ENCODE data around the gene MYCN.

Gene MYCN

GRCh38 chr2:15971831-15972522 is 31.6 kb downstream of the MYCN start:
- TF ChIP-seq TAF1 (IDR thresholded peaks at IDR 0.05; ENCODE audit: low read depth) (no peak), TCF12 (IDR thresholded peaks at IDR 0.05; ENCODE audit: low read depth) (no peak), FOXM1 (IDR thresholded peaks at IDR 0.05; ENCODE audit: borderline replicate concordance, low read depth) (no peak), YY1 (IDR thresholded peaks at IDR 0.05; ENCODE audit: low read depth) (no peak), RAD21 (IDR thresholded peaks at IDR 0.05; ENCODE audit: low read depth) (no peak), TEAD4 (IDR thresholded peaks at IDR 0.05) (no peak), CEBPB (IDR thresholded peaks at IDR 0.05) (no peak), EP300 (IDR thresholded peaks at IDR 0.05; ENCODE audit: borderline replicate concordance) (no peak), NFIC (IDR thresholded peaks at IDR 0.05) (no peak), EGR1 (IDR thresholded peaks at IDR 0.05) (no peak)
- TF ChIP-seq, protein P1, sequence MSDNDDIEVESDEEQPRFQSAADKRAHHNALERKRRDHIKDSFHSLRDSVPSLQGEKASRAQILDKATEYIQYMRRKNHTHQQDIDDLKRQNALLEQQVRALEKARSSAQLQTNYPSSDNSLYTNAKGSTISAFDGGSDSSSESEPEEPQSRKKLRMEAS (IDR thresholded peaks at IDR 0.05), result no peak

DNA sequence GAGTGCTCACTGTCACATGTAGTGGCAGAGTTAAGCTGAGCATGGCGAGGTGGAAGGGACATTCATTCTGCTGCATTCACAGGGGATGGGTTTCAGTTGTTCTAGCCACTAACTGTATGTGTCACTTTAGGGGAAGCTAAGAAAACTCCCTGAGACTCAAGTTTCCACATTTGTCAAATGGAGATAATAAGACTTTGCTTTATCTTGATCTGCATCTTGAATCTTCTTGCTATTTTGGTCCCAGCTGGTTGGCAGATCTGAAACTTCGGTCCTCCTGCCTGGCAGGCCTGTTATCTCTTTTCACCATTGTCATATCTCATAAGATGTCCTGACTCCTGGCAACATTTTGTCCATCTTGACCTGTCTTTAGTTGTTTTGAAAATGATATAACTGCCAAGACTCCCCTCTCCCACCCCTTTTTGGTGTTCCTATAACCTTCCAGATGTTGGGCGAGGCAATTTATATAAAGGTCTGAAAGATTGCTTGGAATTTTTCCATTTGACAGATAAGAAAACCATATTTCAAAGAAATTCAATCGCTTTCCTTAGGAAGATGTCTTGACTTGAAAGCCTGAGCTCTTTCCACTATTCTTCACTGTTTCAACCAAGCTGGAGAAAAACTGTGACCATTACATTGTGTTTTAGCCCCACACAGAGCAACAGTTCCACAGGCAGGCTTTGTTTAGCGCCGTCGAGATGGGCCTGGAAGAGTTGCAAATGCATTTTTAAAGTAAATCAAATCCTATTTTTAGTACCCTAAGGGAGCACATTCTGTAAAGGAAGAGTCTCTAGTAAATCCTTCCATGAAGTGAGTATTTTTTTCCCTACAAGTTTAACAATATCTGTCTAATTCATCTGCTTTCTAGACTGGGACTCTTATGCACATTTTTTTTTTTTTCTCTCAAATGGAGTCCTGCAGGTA is 33.4 kb downstream of the MYCN start:
- TF ChIP-seq YY1 (IDR thresholded peaks at IDR 0.05; ENCODE audit: low read depth) (no peak), USF1 (IDR thresholded peaks at IDR 0.05) (no peak), RAD21 (IDR thresholded peaks at IDR 0.05; ENCODE audit: low read depth) (no peak), EP300 (IDR thresholded peaks at IDR 0.05; ENCODE audit: borderline replicate concordance) (no peak), TAF1 (IDR thresholded peaks at IDR 0.05; ENCODE audit: low read depth) (no peak), CREB1 (IDR thresholded peaks at IDR 0.05; ENCODE audit: low read depth) (no peak), REST (IDR thresholded peaks at IDR 0.05; ENCODE audit: low read depth) (no peak), EGR1 (IDR thresholded peaks at IDR 0.05) (no peak), ZBTB7A (IDR thresholded peaks at IDR 0.05; ENCODE audit: low read depth) (no peak), FOXM1 (IDR thresholded peaks at IDR 0.05; ENCODE audit: borderline replicate concordance, low read depth) (no peak), TCF12 (IDR thresholded peaks at IDR 0.05; ENCODE audit: low read depth) (no peak)
- TF ChIP-seq, protein P1 (IDR thresholded peaks at IDR 0.05), result no peak

- TF ChIP-seq USF1 (IDR thresholded peaks at IDR 0.05), result no peak
- TF ChIP-seq, protein P1 (IDR thresholded peaks at IDR 0.05), result no peak
- TF ChIP-seq TEAD4 (IDR thresholded peaks at IDR 0.05), result no peak
- no peak for TF ChIP-seq CEBPB (IDR thresholded peaks at IDR 0.05)
- no peak for TF ChIP-seq EGR1 (IDR thresholded peaks at IDR 0.05)
- TF ChIP-seq FOXM1 (IDR thresholded peaks at IDR 0.05; ENCODE audit: borderline replicate concordance, low read depth), result no peak
- no peak for TF ChIP-seq RAD21 (IDR thresholded peaks at IDR 0.05; ENCODE audit: low read depth)
- no peak for TF ChIP-seq TCF12 (IDR thresholded peaks at IDR 0.05; ENCODE audit: low read depth)
- TF ChIP-seq NFIC (IDR thresholded peaks at IDR 0.05), result no peak
- TF ChIP-seq REST (IDR thresholded peaks at IDR 0.05; ENCODE audit: low read depth), result no peak
- no peak for TF ChIP-seq CREB1 (IDR thresholded peaks at IDR 0.05; ENCODE audit: low read depth)
- TF ChIP-seq YY1 (IDR thresholded peaks at IDR 0.05; ENCODE audit: low read depth), result no peak
- no peak for TF ChIP-seq TAF1 (IDR thresholded peaks at IDR 0.05; ENCODE audit: low read depth)
- no peak for TF ChIP-seq ZBTB7A (IDR thresholded peaks at IDR 0.05; ENCODE audit: low read depth)
- no peak for TF ChIP-seq EP300 (IDR thresholded peaks at IDR 0.05; ENCODE audit: borderline replicate concordance)
These were observed 34.4 kb downstream of the MYCN start for GRCh38 chr2:15974565-15975260.

- peak; percentile 81 for TF ChIP-seq CEBPB (IDR thresholded peaks at IDR 0.05)
- TF ChIP-seq EP300 (IDR thresholded peaks at IDR 0.05; ENCODE audit: borderline replicate concordance), result no peak
These were observed 34.9 kb downstream of the MYCN start for GRCh38 chr2:15975261-15975600.

DNA sequence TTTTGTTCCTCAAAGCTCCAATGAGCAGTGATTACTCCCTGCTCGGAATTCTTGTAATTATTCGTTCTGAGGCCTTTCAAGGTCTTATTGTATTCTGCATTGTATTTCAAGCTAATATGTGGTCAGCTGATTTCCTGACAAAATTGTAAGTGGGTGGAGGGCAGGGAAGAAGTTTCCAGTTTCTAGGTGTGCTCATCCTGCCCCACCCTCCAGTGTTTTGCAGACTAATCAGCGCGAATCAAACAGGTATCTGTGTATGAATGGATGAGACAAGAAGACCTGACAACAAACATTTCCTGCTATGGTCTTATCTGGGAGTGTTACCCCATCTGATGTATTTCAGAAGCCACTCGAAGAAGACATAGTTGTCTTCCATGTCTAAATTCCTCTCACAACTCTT is 35.3 kb downstream of the MYCN start:
- no peak for TF ChIP-seq CREB1 (IDR thresholded peaks at IDR 0.05; ENCODE audit: low read depth)
- TF ChIP-seq, protein P1 (IDR thresholded peaks at IDR 0.05), result no peak
- no peak for TF ChIP-seq RAD21 (IDR thresholded peaks at IDR 0.05; ENCODE audit: low read depth)
- TF ChIP-seq TEAD4 (IDR thresholded peaks at IDR 0.05), result no peak
- no peak for TF ChIP-seq TCF12 (IDR thresholded peaks at IDR 0.05; ENCODE audit: low read depth)
- no peak for TF ChIP-seq ZBTB7A (IDR thresholded peaks at IDR 0.05; ENCODE audit: low read depth)
- TF ChIP-seq YY1 (IDR thresholded peaks at IDR 0.05; ENCODE audit: low read depth), result no peak
- TF ChIP-seq REST (IDR thresholded peaks at IDR 0.05; ENCODE audit: low read depth), result no peak
- TF ChIP-seq USF1 (IDR thresholded peaks at IDR 0.05), result no peak
- no peak for TF ChIP-seq EP300 (IDR thresholded peaks at IDR 0.05; ENCODE audit: borderline replicate concordance)
- TF ChIP-seq NFIC (IDR thresholded peaks at IDR 0.05), result no peak
- no peak for TF ChIP-seq FOXM1 (IDR thresholded peaks at IDR 0.05; ENCODE audit: borderline replicate concordance, low read depth)
- no peak for TF ChIP-seq EGR1 (IDR thresholded peaks at IDR 0.05)
- no peak for TF ChIP-seq TAF1 (IDR thresholded peaks at IDR 0.05; ENCODE audit: low read depth)
- TF ChIP-seq CEBPB (IDR thresholded peaks at IDR 0.05), result no peak

All from Ishikawa (cell line).